ENCODE measurements around the gene HACD3. TPM values are rescaled to one million over a fixed set of nuclear protein-coding genes. Genes with fewer than 3 reads are reported as not detected.

The HACD3 gene
- total and polyA plus RNA-seq, 2 of the 13 experiments (the other 11 are each of a cell fraction or from before 2014, with no cell fraction given), result 73.6 to 161 TPM

DNA sequence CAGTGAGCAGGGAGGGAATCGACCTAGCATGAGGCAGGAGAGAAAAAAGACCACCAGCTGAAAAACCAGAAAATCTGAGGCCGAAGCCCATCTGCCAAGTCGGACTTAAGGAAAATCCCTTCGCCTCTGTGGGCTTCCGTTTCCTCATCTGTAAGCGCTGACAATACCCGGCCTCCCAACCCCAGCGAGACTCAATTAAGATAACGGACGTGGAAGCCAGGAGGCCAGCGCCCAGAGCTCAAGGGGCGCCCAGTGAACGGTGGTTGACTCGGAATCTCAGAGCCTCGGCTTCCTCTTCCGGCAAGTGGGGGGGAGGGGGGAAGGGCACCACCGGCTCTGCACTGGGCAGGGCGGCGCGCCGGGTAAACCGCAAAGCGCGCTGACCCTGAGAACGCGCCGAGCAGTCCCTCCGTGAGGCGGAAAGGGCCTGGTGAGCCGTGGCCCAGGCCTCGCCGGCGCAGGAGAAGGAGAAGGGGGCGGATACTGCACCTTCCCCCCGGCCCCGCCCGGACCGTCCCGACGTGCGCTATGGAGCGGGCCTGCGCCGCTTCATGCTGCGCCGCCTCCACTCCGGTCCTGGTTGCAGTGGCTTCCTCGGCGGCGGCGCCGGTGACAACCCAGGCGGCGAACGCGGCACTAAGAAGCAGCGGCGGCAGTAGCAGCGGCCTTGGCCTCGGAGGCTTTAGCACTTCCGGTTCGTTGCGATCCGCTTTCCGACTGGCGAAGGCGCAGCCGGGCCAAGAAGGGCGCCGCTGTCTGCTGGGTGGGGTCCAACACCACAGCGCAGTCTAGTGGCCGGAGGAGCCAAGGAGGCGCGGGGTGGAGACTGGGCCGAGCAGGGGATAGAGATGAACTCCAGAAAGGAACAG lies 13.0 kb upstream of the HACD3 start, which contains the start of gene DPP8 (continued):
- TF ChIP-seq, protein P1, sequence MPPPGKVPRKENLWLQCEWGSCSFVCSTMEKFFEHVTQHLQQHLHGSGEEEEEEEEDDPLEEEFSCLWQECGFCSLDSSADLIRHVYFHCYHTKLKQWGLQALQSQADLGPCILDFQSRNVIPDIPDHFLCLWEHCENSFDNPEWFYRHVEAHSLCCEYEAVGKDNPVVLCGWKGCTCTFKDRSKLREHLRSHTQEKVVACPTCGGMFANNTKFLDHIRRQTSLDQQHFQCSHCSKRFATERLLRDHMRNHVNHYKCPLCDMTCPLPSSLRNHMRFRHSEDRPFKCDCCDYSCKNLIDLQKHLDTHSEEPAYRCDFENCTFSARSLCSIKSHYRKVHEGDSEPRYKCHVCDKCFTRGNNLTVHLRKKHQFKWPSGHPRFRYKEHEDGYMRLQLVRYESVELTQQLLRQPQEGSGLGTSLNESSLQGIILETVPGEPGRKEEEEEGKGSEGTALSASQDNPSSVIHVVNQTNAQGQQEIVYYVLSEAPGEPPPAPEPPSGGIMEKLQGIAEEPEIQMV (CRISPR knock-in tag; IDR thresholded peaks at IDR 0.05; ENCODE audit: low read depth), result peak; percentile 90; the same call in 1 of the 2 replicates
- TF ChIP-seq BATF2 (CRISPR knock-in tag; IDR thresholded peaks at IDR 0.05) (no peak; the same call in 1 of the 2 replicates), ZNF205 (CRISPR knock-in tag; IDR thresholded peaks at IDR 0.05) (peak; percentile 76), LCORL (IDR thresholded peaks at IDR 0.05) (no peak), LCORL (CRISPR knock-in tag; IDR thresholded peaks at IDR 0.05) (peak; percentile 63; the same call in 1 of the 2 replicates), IRF2 (CRISPR knock-in tag; IDR thresholded peaks at IDR 0.05) (peak; percentile 94), TEAD3 (CRISPR knock-in tag; optimal IDR thresholded peaks at IDR 0.05; ENCODE audit: borderline replicate concordance) (peak; percentile 47), ZNF225 (CRISPR knock-in tag; IDR thresholded peaks at IDR 0.05) (peak; percentile 91), RARG (CRISPR knock-in tag; IDR thresholded peaks at IDR 0.05; ENCODE audit: low read depth) (peak; percentile 73; the same call in 1 of the 2 replicates), GZF1 (CRISPR knock-in tag; IDR thresholded peaks at IDR 0.05) (0 out of 2 replicates have a peak, but pooled peaks have one; percentile 77), ZNF44 (CRISPR knock-in tag; IDR thresholded peaks at IDR 0.05) (no peak; the same call in 1 of the 2 replicates), ZFP90 (CRISPR knock-in tag; IDR thresholded peaks at IDR 0.05; ENCODE audit: borderline replicate concordance) (peak; percentile 30; the same call in 1 of the 2 replicates), ZC3H4 (CRISPR knock-in tag; IDR thresholded peaks at IDR 0.05; ENCODE audit: borderline replicate concordance) (no peak), TMF1 (CRISPR knock-in tag; IDR thresholded peaks at IDR 0.05; ENCODE audit: low read depth) (no peak), GPN1 (CRISPR knock-in tag; IDR thresholded peaks at IDR 0.05; ENCODE audit: borderline replicate concordance) (peak; percentile 95; the same call in 1 of the 2 replicates), REL (CRISPR knock-in tag; conservative IDR thresholded peaks at IDR 0.05) (no peak), MIER3 (CRISPR knock-in tag; IDR thresholded peaks at IDR 0.05; ENCODE audit: borderline replicate concordance) (peak; percentile 59; the same call in 1 of the 2 replicates)
- TF ChIP-seq, protein P2, sequence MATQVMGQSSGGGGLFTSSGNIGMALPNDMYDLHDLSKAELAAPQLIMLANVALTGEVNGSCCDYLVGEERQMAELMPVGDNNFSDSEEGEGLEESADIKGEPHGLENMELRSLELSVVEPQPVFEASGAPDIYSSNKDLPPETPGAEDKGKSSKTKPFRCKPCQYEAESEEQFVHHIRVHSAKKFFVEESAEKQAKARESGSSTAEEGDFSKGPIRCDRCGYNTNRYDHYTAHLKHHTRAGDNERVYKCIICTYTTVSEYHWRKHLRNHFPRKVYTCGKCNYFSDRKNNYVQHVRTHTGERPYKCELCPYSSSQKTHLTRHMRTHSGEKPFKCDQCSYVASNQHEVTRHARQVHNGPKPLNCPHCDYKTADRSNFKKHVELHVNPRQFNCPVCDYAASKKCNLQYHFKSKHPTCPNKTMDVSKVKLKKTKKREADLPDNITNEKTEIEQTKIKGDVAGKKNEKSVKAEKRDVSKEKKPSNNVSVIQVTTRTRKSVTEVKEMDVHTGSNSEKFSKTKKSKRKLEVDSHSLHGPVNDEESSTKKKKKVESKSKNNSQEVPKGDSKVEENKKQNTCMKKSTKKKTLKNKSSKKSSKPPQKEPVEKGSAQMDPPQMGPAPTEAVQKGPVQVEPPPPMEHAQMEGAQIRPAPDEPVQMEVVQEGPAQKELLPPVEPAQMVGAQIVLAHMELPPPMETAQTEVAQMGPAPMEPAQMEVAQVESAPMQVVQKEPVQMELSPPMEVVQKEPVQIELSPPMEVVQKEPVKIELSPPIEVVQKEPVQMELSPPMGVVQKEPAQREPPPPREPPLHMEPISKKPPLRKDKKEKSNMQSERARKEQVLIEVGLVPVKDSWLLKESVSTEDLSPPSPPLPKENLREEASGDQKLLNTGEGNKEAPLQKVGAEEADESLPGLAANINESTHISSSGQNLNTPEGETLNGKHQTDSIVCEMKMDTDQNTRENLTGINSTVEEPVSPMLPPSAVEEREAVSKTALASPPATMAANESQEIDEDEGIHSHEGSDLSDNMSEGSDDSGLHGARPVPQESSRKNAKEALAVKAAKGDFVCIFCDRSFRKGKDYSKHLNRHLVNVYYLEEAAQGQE (IDR thresholded peaks at IDR 0.05; ENCODE audit: borderline replicate concordance in 1 of 2, low read depth in 1 of 2, low read length in 2 of 2), result no peak
- TF ChIP-seq, protein P3, sequence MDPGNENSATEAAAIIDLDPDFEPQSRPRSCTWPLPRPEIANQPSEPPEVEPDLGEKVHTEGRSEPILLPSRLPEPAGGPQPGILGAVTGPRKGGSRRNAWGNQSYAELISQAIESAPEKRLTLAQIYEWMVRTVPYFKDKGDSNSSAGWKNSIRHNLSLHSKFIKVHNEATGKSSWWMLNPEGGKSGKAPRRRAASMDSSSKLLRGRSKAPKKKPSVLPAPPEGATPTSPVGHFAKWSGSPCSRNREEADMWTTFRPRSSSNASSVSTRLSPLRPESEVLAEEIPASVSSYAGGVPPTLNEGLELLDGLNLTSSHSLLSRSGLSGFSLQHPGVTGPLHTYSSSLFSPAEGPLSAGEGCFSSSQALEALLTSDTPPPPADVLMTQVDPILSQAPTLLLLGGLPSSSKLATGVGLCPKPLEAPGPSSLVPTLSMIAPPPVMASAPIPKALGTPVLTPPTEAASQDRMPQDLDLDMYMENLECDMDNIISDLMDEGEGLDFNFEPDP (CRISPR knock-in tag; conservative IDR thresholded peaks at IDR 0.05), result no peak
- TF ChIP-seq, protein P4, sequence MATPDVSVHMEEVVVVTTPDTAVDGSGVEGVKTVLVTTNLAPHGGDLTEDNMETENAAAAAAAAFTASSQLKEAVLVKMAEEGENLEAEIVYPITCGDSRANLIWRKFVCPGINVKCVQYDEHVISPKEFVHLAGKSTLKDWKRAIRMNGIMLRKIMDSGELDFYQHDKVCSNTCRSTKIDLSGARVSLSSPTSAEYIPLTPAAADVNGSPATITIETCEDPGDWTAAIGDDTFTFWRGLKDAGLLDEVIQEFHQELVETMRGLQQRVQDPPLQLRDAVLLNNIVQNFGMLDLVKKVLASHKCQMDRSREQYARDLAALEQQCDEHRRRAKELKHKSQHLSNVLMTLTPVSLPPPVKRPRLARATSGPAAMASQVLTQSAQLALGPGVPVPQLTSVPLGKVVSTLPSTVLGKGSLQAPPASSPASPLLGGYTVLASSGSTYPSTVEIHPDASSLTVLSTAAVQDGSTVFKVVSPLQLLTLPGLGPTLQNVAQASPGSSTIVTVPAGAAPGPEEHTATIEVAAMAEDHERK (CRISPR knock-in tag; IDR thresholded peaks at IDR 0.05; ENCODE audit: low read depth), result no peak

Data from HepG2 (cell line).